SK-N-DZ (cell line): ENCODE results near the gene INPPL1.
A peak's percentile ranks its signal among the peaks of the same experiment; 100 is the strongest.

Experiments
- DNase-seq: peaks from one replicate; pipeline ENCODE4 v3.0.0-alpha.2; 2015; ENCODE audit warnings: low spot score

The INPPL1 gene

GRCh38 chr11:72209101-72209500 is 15.5 kb upstream of the INPPL1 start:
- DNase-seq = no peak

GRCh38 chr11:72216638-72217037 is 7.9 kb upstream of the INPPL1 start, which contains the start of gene FOLR2:
Gene FOLR2 (plus strand): TSS chr11:72216794. CDS start chr11:72218585, 1,791 bp downstream.
- no peak for DNase-seq

- DNase-seq = no peak
Measured at GRCh38 chr11:72217841-72218240, 6.7 kb upstream of the INPPL1 start.

- no peak for DNase-seq
Measured at GRCh38 chr11:72218251-72218745, 6.3 kb upstream of the INPPL1 start.

GRCh38 chr11:72220696-72221363 is 3.7 kb upstream of the INPPL1 start:
- DNase-seq = no peak

- no peak for DNase-seq
Measured at GRCh38 chr11:72221386-72222075, 3.0 kb upstream of the INPPL1 start.

- no peak for DNase-seq
Measured at GRCh38 chr11:72222106-72222891, 2.3 kb upstream of the INPPL1 start.

GRCh38 chr11:72222907-72223614 is 1.5 kb upstream of the INPPL1 start:
- peak; percentile 95 for DNase-seq

- peak; percentile 56 for DNase-seq
Measured at GRCh38 chr11:72223615-72224563, 678 bp upstream of the INPPL1 start.

GRCh38 chr11:72225411-72225951 is 914 bp downstream of the INPPL1 start:
- no peak for DNase-seq

GRCh38 chr11:72226701-72227100 is 2.1 kb downstream of the INPPL1 start:
- no peak for DNase-seq

- DNase-seq = no peak
Measured at GRCh38 chr11:72227316-72228228, 3.0 kb downstream of the INPPL1 start.

- no peak for DNase-seq
Measured at GRCh38 chr11:72228229-72228843, 3.8 kb downstream of the INPPL1 start.

GRCh38 chr11:72228844-72229231 is 4.3 kb downstream of the INPPL1 start:
- DNase-seq = no peak

GRCh38 chr11:72229336-72229924 is 4.9 kb downstream of the INPPL1 start:
- DNase-seq = no peak

GRCh38 chr11:72229925-72230763 is 5.6 kb downstream of the INPPL1 start:
- DNase-seq = no peak

GRCh38 chr11:72230764-72231365 is 6.3 kb downstream of the INPPL1 start:
- DNase-seq = no peak
